ENCODE data around the gene CNTNAP4.

DNA sequence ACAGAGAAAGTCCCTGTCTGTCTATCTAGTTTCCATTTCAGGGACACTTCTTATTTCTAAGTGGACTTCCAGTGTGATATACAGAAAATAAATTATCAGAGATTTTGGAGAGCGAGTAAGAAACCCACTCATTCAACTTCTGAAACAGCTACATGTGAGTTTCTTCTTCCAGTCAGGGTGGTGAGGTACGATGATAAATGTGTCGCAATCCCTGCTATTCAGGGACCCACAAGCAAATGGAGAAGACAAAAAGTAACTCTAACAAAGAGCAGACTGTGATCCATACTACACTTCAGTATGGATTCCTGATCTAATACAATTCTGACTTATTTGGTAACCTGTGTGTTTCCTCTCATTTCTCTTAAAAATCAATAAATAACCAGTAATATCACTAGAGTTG lies 16.8 kb downstream of the CNTNAP4 start:
- TF ChIP-seq RAD21 (IDR thresholded peaks at IDR 0.05; ENCODE audit: insufficient read depth, low read depth, low read length) (no peak), ZNF274 (IDR thresholded peaks at IDR 0.05; ENCODE audit: insufficient read depth, insufficient read length) (no peak), ZZZ3 (IDR thresholded peaks at IDR 0.05; ENCODE audit: control insufficient read depth, insufficient read length, low read depth) (no peak), EP300 (IDR thresholded peaks at IDR 0.05; ENCODE audit: borderline replicate concordance in 1 of 2, control insufficient read depth in 1 of 2, low read depth in 2 of 2, low read length in 2 of 2) (no peak)
- TF ChIP-seq, protein P1, sequence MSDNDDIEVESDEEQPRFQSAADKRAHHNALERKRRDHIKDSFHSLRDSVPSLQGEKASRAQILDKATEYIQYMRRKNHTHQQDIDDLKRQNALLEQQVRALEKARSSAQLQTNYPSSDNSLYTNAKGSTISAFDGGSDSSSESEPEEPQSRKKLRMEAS (IDR thresholded peaks at IDR 0.05; ENCODE audit: low read depth, low read length) = no peak

All from GM12878 (cell line).